ENCODE results near the gene MAGOHB. TPM values are rescaled to one million over a fixed set of nuclear protein-coding genes. Genes with fewer than 3 reads are reported as not detected.
A peak's percentile ranks its signal among the peaks of the same experiment; 100 is the strongest.

The MAGOHB gene
- total and polyA plus RNA-seq, 8 donors: 23.6 to 45.2 (median 40.2) TPM

- DNase-seq: no peak
- intact Hi-C loops (cut with DNase I): no loop called here
- no peaks in the 10 kb centered on the region for H3K9me3 ChIP-seq
- no peak overlapping the region for H3K4me3 ChIP-seq
- no peaks in the 10 kb centered on the region for H3K4me1 ChIP-seq
- no peaks in the 10 kb centered on the region for H3K36me3 ChIP-seq
- TF ChIP-seq, protein P1, sequence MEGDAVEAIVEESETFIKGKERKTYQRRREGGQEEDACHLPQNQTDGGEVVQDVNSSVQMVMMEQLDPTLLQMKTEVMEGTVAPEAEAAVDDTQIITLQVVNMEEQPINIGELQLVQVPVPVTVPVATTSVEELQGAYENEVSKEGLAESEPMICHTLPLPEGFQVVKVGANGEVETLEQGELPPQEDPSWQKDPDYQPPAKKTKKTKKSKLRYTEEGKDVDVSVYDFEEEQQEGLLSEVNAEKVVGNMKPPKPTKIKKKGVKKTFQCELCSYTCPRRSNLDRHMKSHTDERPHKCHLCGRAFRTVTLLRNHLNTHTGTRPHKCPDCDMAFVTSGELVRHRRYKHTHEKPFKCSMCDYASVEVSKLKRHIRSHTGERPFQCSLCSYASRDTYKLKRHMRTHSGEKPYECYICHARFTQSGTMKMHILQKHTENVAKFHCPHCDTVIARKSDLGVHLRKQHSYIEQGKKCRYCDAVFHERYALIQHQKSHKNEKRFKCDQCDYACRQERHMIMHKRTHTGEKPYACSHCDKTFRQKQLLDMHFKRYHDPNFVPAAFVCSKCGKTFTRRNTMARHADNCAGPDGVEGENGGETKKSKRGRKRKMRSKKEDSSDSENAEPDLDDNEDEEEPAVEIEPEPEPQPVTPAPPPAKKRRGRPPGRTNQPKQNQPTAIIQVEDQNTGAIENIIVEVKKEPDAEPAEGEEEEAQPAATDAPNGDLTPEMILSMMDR (IDR thresholded peaks at IDR 0.05): no peak
- H3K27ac ChIP-seq: no peak overlapping the region
- no peak for ATAC-seq
- no peaks in the 10 kb centered on the region for H3K27me3 ChIP-seq
Measured at GRCh38 chr12:10567813-10568212, 45.6 kb downstream of the MAGOHB start.

- DNase-seq (no peak), ATAC-seq (no peak)
- Histone ChIP-seq H3K27ac (no peak overlapping the region), H3K36me3 (no peaks in the 10 kb centered on the region), H3K27me3 (no peaks in the 10 kb centered on the region), H3K4me3 (no peak overlapping the region), H3K9me3 (no peaks in the 10 kb centered on the region), H3K4me1 (no peaks in the 10 kb centered on the region)
- TF ChIP-seq, protein P1 (IDR thresholded peaks at IDR 0.05): no peak
- intact Hi-C loops (cut with DNase I): loop anchor here in 1 of 2 donors (5.0 kb wide), 1 partner anchor 327 kb away; no protein-coding TSS in a partner anchor
Measured at GRCh38 chr12:10563966-10564365, 49.4 kb downstream of the MAGOHB start.

DNA sequence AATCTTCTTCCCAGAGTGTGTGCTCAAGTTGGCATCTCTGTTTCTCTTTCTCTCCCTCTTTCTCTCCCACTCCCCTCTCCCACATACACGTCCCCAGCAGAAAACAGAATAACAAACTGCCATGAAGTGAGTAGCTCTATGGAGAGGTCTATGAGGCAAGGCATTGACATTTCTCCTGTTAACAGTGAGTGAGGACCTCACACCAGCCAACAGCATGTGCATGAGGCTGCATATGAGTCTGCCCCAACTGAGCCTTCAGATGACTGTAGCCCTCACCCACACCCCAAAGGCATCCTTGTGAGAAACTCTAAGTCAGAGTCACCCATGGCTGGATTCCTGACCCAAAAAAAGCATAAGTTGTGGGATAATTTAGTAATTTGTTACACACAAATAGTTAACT, 50.4 kb downstream of the MAGOHB start:
- Histone ChIP-seq H3K9me3 (no peaks in the 10 kb centered on the region), H3K4me1 (no peaks in the 10 kb centered on the region), H3K27me3 (no peaks in the 10 kb centered on the region), H3K27ac (no peak overlapping the region), H3K4me3 (no peak overlapping the region), H3K36me3 (no peaks in the 10 kb centered on the region)
- DNase-seq: no peak
- no peak for ATAC-seq
- TF ChIP-seq, protein P1 (IDR thresholded peaks at IDR 0.05): no peak
- intact Hi-C loops (cut with DNase I): loop anchor here in 1 of 2 donors (5.0 kb wide), 1 partner anchor 326 kb away; no protein-coding TSS in a partner anchor

GRCh38 chr12:10562306-10562933, 51.0 kb downstream of the MAGOHB start:
- H3K27me3 ChIP-seq: peaks cover 0 to under 1% of the 10 kb centered on the region in 2 donors
- peak; percentile 77 for ATAC-seq
- H3K27ac ChIP-seq: no peak overlapping the region
- TF ChIP-seq, protein P1 (IDR thresholded peaks at IDR 0.05): peak; percentile 61 to 62
- H3K36me3 ChIP-seq: no peaks in the 10 kb centered on the region
- peak in 2 of 4 donors; percentile 24 to 50 for DNase-seq
- H3K4me1 ChIP-seq: no peaks in the 10 kb centered on the region
- H3K9me3 ChIP-seq: no peaks in the 10 kb centered on the region
- intact Hi-C loops (cut with DNase I): loop anchor here in 1 of 2 donors (5.0 kb wide), 1 partner anchor 325 kb away; no protein-coding TSS in a partner anchor
- H3K4me3 ChIP-seq: no peak overlapping the region

DNA sequence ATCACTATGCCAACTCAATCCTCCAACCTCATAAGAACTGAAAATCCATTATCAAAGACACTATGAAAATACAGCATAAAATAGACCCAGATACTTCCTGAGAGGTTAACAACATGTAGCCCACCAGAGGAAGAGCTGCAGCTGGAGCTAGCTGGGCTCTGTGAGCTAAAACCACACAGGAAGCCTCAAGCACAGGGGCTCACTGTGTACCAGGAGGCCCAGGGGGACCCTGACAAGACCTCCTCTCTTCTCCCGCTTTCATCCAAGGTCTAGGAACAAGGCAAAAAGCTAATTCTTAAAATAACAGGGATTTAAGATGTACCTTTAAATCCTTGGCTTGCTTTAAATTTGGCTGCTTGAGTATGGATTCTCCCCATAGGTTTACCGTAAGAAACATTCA, 54.2 kb downstream of the MAGOHB start:
- intact Hi-C loops (cut with DNase I): loop anchor here in 1 of 2 donors (10.0 kb wide), 1 partner anchor 234 kb away; no protein-coding TSS in a partner anchor
- no peak overlapping the region for H3K27ac ChIP-seq
- TF ChIP-seq, protein P1 (IDR thresholded peaks at IDR 0.05): no peak

More for the DNA sequence above, 54.2 kb downstream of the MAGOHB start:
- no peaks in the 10 kb centered on the region for H3K9me3 ChIP-seq
- no peaks in the 10 kb centered on the region for H3K4me1 ChIP-seq
- ATAC-seq (no peak), DNase-seq (no peak)
- peaks cover 0 to 2% of the 10 kb centered on the region in 2 donors for H3K27me3 ChIP-seq
- no peak overlapping the region for H3K4me3 ChIP-seq
- H3K36me3 ChIP-seq: no peaks in the 10 kb centered on the region
